Cardiac muscle cell (in vitro differentiated cells and primary cell): ENCODE measurements around the gene ADAMTS2. TPM values are rescaled to one million over a fixed set of nuclear protein-coding genes. Genes with fewer than 3 reads are reported as not detected.
A peak's percentile ranks its signal among the peaks of the same experiment; 100 is the strongest.

ENCODE experiments used
- DNase-seq, 2 donors: peaks; one replicate each; pipeline versions ENCODE4 v3.0.0 to v3.0.0-alpha.2; 2010 to 2017; ENCODE audit warnings: low read depth in 1 of 2, low spot score in 1 of 2
- H3K27ac ChIP-seq: fragments of 200-600 bp; sonication (generic); 2 replicates; pipeline ENCODE4 v1.5.1; 2016
- H3K27me3 ChIP-seq: fragments of 200-600 bp; sonication (generic); 2 replicates; pipeline ENCODE4 v1.6.0; 2016; ENCODE audit warnings: control low read depth
- H3K36me3 ChIP-seq: fragments of 200-600 bp; sonication (generic); 2 replicates; pipeline ENCODE4 v1.5.1; 2016; ENCODE audit warnings: control low read depth
- H3K4me1 ChIP-seq: fragments of 200-600 bp; sonication (generic); 2 replicates; pipeline ENCODE4 v1.8.1; 2017; ENCODE audit warnings: low read depth, mild to moderate bottlenecking, mixed run types
- H3K4me3 ChIP-seq: fragments of 200-600 bp; sonication (generic); 2 replicates; pipeline ENCODE4 v1.5.1; 2016; ENCODE audit warnings: mild to moderate bottlenecking
- H3K9me3 ChIP-seq: fragments of 200-600 bp; sonication (generic); 2 replicates; pipeline ENCODE4 v1.5.1; 2017; ENCODE audit warnings: low read depth, mild to moderate bottlenecking, control low read depth
- CTCF ChIP-seq: IDR thresholded peaks from 2 replicates; pipeline ENCODE4 v1.5.1; 2012; ENCODE audit warnings: low read depth, mild to moderate bottlenecking, low read length
- polyA plus RNA-seq: library from polyadenylated mRNA; unstranded; fragments of >200 nt; fragmentation: Nextera tagmentation; extraction: Ambion mirVana; gene quantifications from 2 replicates; pipeline ENCODE4 v1.2.1, GENCODE V29; 2016
- total RNA-seq: library from RNA; depleted of rRNA; stranded (reverse); fragments of >200 nt; gene quantifications from 2 replicates; pipeline ENCODE4 v1.2.3, GENCODE V29; 2016

The ADAMTS2 gene
- total and polyA plus RNA-seq, 2 experiments from 2014 or later, result 3.1 to 8.8 TPM

DNA sequence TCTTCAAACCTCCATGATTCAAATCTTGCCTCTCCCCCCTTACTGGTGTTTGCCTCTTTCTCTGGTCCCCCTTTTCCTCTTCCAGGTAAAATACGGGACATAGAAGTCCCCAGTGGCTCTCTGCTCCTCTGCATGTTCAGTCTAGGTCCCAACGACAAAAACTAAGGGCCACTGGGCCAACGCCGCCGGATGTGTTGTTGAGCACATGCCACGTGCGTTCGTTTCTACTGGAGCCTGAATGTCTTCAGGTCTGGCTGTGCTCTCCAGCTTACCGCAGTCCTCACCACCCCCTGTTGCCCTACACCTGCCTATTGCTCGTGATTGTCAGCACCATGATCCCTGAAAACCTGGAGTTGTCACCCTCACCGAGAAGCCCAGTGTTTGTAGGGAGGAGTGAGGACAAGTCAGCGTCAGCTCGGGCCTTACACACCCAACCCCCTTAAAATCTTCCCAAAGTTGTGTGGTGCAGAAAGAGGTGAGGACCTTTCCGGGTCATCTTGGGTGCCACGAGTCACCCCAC lies 2.8 kb upstream of the ADAMTS2 start:
- Histone ChIP-seq H3K9me3 (no peaks in the 10 kb centered on the region), H3K4me3 (no peak overlapping the region), H3K36me3 (no peaks in the 10 kb centered on the region), H3K27ac (no peak overlapping the region), H3K27me3 (peaks cover 76% of the 10 kb centered on the region), H3K4me1 (peaks cover 5% of the 10 kb centered on the region)
- DNase-seq, result no peak
- no peak for TF ChIP-seq CTCF

- Histone ChIP-seq H3K4me1 (peaks cover 5% of the 10 kb centered on the region), H3K36me3 (no peaks in the 10 kb centered on the region), H3K27ac (no peak overlapping the region), H3K27me3 (peaks cover 81% of the 10 kb centered on the region), H3K9me3 (no peaks in the 10 kb centered on the region), H3K4me3 (no peak overlapping the region)
- no peak for TF ChIP-seq CTCF
- DNase-seq, result no peak
These were observed 2.3 kb upstream of the ADAMTS2 start for GRCh38 chr5:179347581-179347980.

- TF ChIP-seq CTCF, result no peak
- no peak overlapping the region for H3K4me3 ChIP-seq
- no peaks in the 10 kb centered on the region for H3K9me3 ChIP-seq
- no peaks in the 10 kb centered on the region for H3K36me3 ChIP-seq
- peaks cover 88% of the 10 kb centered on the region for H3K27me3 ChIP-seq
- no peak overlapping the region for H3K27ac ChIP-seq
- DNase-seq, result no peak
- peaks cover 5% of the 10 kb centered on the region for H3K4me1 ChIP-seq
These were observed 1.6 kb upstream of the ADAMTS2 start for GRCh38 chr5:179346875-179347274.

- H3K27me3 ChIP-seq, result peaks cover 88% of the 10 kb centered on the region
These were observed 1.1 kb upstream of the ADAMTS2 start for GRCh38 chr5:179346401-179346800.

GRCh38 chr5:179345183-179345432 lies 153 bp downstream of the ADAMTS2 start:
- Histone ChIP-seq H3K27ac (no peak overlapping the region), H3K4me3 (peak overlapping the region; percentile 72), H3K4me1 (peaks cover 5% of the 10 kb centered on the region), H3K9me3 (no peaks in the 10 kb centered on the region), H3K27me3 (peaks cover 76% of the 10 kb centered on the region), H3K36me3 (no peaks in the 10 kb centered on the region)
- no peak for DNase-seq
- TF ChIP-seq CTCF, result no peak

More at GRCh38 chr5:179346401-179346800, 1.1 kb upstream of the ADAMTS2 start:
- Histone ChIP-seq H3K9me3 (no peaks in the 10 kb centered on the region), H3K27ac (no peak overlapping the region), H3K36me3 (no peaks in the 10 kb centered on the region), H3K4me3 (no peak overlapping the region), H3K4me1 (peaks cover 5% of the 10 kb centered on the region)
- peak in 1 of 2 donors; percentile 28 for DNase-seq
- TF ChIP-seq CTCF, result no peak
